HCT116 (cell line): ENCODE data around the gene GABRA6. TPM values are rescaled to one million over a fixed set of nuclear protein-coding genes. Genes with fewer than 3 reads are reported as not detected.

Experiments
- ATAC-seq: fragments of 200-7000 bp; cut with Tn5 transposase; 2 replicates; pipeline ENCODE4 v1.9.1; 2020; ENCODE audit warnings: mild to moderate bottlenecking, moderate library complexity
- BruUV-seq: library from RNA; stranded (reverse); fragments of 400-500 nt; replicated peaks from 2 replicates; lab custom pipeline; 2021; lab: Mats Ljungman, UMichigan
- CTCF ChIA-PET: fragments of 300-600 bp; sonication (Branson Sonifier 250); formaldehyde crosslinking; loops from one replicate; lab custom pipeline; 2021; ENCODE audit warnings: antibody characterized with exemption; lab: Charles Lee
- POLR2A ChIA-PET: fragments of 300-600, 350-600 bp; sonication (Branson Sonifier 250); formaldehyde crosslinking; loops from one replicate; lab custom pipeline; 2021; ENCODE audit warnings: antibody characterized with exemption; lab: Charles Lee
- RAD21 ChIA-PET, 2 experiments: fragments of 300-600 bp; sonication (Branson Sonifier 250); formaldehyde crosslinking; loops; one replicate each; lab custom pipeline; 2023; ENCODE audit warnings: low total read pairs in 2 of 2; ENCODE audit not compliant: uncharacterized antibody in 2 of 2, unreplicated experiment in 2 of 2, low non-redundant PET in 1 of 2; lab: Charles Lee
- DNase-seq: peaks from one replicate; pipeline ENCODE4 v3.0.0-alpha.2; 2010; ENCODE audit warnings: low read depth, low spot score
- H2AFZ ChIP-seq: fragments of 200-600 bp; shearing (Covaris generic), sonication (generic); 2 replicates; pipeline ENCODE4 v1.6.1; 2017; ENCODE audit warnings: low read depth, mixed run types, mixed read lengths, antibody characterized with exemption, low read length; ENCODE audit not compliant: poor library complexity, severe bottlenecking
- H3K27ac ChIP-seq: 2 replicates; pipeline ENCODE4 v1.5.1; 2012; ENCODE audit warnings: low read depth, low read length
- H3K27me3 ChIP-seq: fragments of 200-600 bp; sonication (generic); 2 replicates; pipeline ENCODE4 v1.6.1; 2016; ENCODE audit warnings: mixed run types, low read length, mixed read lengths; ENCODE audit not compliant: insufficient read depth
- H3K36me3 ChIP-seq, 2 experiments: fragments of 200-500 bp in 1 of 2; fragments of 200-600 bp in 1 of 2; sonication (Bioruptor generic) in 1 of 2; sonication (generic) in 1 of 2; 2 replicates each; pipeline versions ENCODE4 v1.5.1 to v1.6.1; 2014 to 2016; ENCODE audit warnings: low read length in 2 of 2, inconsistent platforms in 1 of 2, mixed read lengths in 1 of 2, mixed run types in 1 of 2; ENCODE audit not compliant: insufficient read depth in 2 of 2, control insufficient read depth in 1 of 2
- H3K4me1 ChIP-seq, 2 experiments: fragments of 200-600 bp in 1 of 2; sonication (generic) in 1 of 2; 2 replicates each; pipeline versions ENCODE4 v1.5.1 to v1.6.1; 2012 to 2017; ENCODE audit warnings: low read length in 2 of 2, inconsistent platforms in 1 of 2, mild to moderate bottlenecking in 1 of 2, mixed read lengths in 1 of 2, mixed run types in 1 of 2, moderate library complexity in 1 of 2; ENCODE audit not compliant: insufficient read depth in 2 of 2, control insufficient read depth in 1 of 2
- H3K4me2 ChIP-seq: fragments of 200-600 bp; sonication (generic); 2 replicates; pipeline ENCODE4 v1.6.1; 2017; ENCODE audit warnings: mixed run types, low read length, mixed read lengths
- H3K4me3 ChIP-seq, 2 experiments: fragments of 200-600 bp in 1 of 2; sonication (generic) in 1 of 2; replicated peaks in 1 of 2; 2 replicates each; pipeline ENCODE4 v1.5.1; 2011 to 2016; ENCODE audit warnings: low read length in 2 of 2, control low read depth in 1 of 2, low read depth in 1 of 2, mild to moderate bottlenecking in 1 of 2, mixed read lengths in 1 of 2, mixed run types in 1 of 2
- H3K79me2 ChIP-seq: fragments of 200-600 bp; sonication (generic); 2 replicates; pipeline ENCODE4 v1.6.1; 2017; ENCODE audit warnings: mild to moderate bottlenecking, mixed run types, low read length, moderate library complexity, mixed read lengths; ENCODE audit not compliant: insufficient read depth
- H3K9ac ChIP-seq: fragments of 200-600 bp; sonication (generic); 2 replicates; pipeline ENCODE4 v1.6.1; 2016; ENCODE audit warnings: low read length, mixed read lengths
- H3K9me2 ChIP-seq: fragments of 200-600 bp; sonication (generic), shearing (Covaris generic); 2 replicates; pipeline ENCODE4 v1.6.1; 2017; ENCODE audit warnings: mixed run types, mild to moderate bottlenecking, moderate library complexity; ENCODE audit not compliant: insufficient read depth
- H3K9me3 ChIP-seq, 2 experiments: fragments of 200-500 bp in 1 of 2; fragments of 200-600 bp in 1 of 2; sonication (Bioruptor generic) in 1 of 2; sonication (generic) in 1 of 2; 2 replicates each; pipeline ENCODE4 v1.6.1; 2014 to 2017; ENCODE audit warnings: low read length in 2 of 2, mixed read lengths in 2 of 2, inconsistent platforms in 1 of 2, low read depth in 1 of 2, mild to moderate bottlenecking in 1 of 2, mixed run types in 1 of 2, moderate library complexity in 1 of 2; ENCODE audit not compliant: control insufficient read depth in 1 of 2, insufficient read depth in 1 of 2
- H4K20me1 ChIP-seq: fragments of 200-600 bp; sonication (generic), shearing (Covaris generic); 2 replicates; pipeline ENCODE4 v1.6.1; 2017; ENCODE audit warnings: mixed run types, mild to moderate bottlenecking, moderate library complexity; ENCODE audit not compliant: insufficient read depth
- CBX3 ChIP-seq: IDR thresholded peaks from 2 replicates; pipeline ENCODE4 v1.6.1; 2012; ENCODE audit warnings: low read depth
- FOSL1 ChIP-seq: IDR thresholded peaks from 2 replicates; pipeline ENCODE4 v1.6.1; 2012; ENCODE audit warnings: low read depth
- POLR2A ChIP-seq: IDR thresholded peaks from 2 replicates; pipeline ENCODE4 v1.7.0; 2011; ENCODE audit warnings: borderline replicate concordance; ENCODE audit not compliant: insufficient read depth, insufficient read length; ENCODE audit errors: extremely low read depth
- SP1 ChIP-seq: IDR thresholded peaks from 2 replicates; pipeline ENCODE4 v1.6.1; 2012; ENCODE audit warnings: low read depth
- SRF ChIP-seq: IDR thresholded peaks from 2 replicates; pipeline ENCODE4 v1.6.1; 2012; ENCODE audit warnings: low read depth
- YY1 ChIP-seq: IDR thresholded peaks from 2 replicates; pipeline ENCODE4 v1.6.1; 2011; ENCODE audit warnings: low read length, low read depth, moderate library complexity, mild to moderate bottlenecking; ENCODE audit not compliant: insufficient replicate concordance; ENCODE audit errors: extremely low read depth
- ZFX ChIP-seq: fragments of 450-650 bp; IDR thresholded peaks from 2 replicates; pipeline ENCODE4 v1.6.1; 2017
- intact Hi-C: fragments of 100-400 bp; cut with micrococcal nuclease; formaldehyde crosslinking; loops from 2 replicates; pipeline ENCODE4 v1.10.0; 2022
- total RNA-seq: library from RNA; stranded (reverse); gene quantifications from one replicate; pipeline ENCODE4 v1.2.1, GENCODE V29; 2021; ENCODE audit not compliant: unreplicated experiment
- TF ChIP-seq, protein P1 (sequence below): IDR thresholded peaks from 2 replicates; pipeline ENCODE4 v1.6.1; 2012
- TF ChIP-seq, protein P2 (sequence below): IDR thresholded peaks from 2 replicates; pipeline ENCODE4 v1.6.1; 2012; ENCODE audit warnings: low read depth
- TF ChIP-seq, protein P3 (sequence below): IDR thresholded peaks from 2 replicates; pipeline ENCODE4 v1.6.1; 2011; ENCODE audit warnings: mild to moderate bottlenecking, low read length, moderate library complexity; ENCODE audit not compliant: insufficient replicate concordance; ENCODE audit errors: extremely low read depth
- TF ChIP-seq, protein P4 (sequence below), 3 experiments: fragments of 200-600 bp in 1 of 3; sonication (generic) in 1 of 3; IDR thresholded peaks in 2 of 3; conservative IDR thresholded peaks in 1 of 3; 2 replicates each; pipeline ENCODE4 v1.5.1; 2012 to 2017; ENCODE audit warnings: low read depth in 2 of 3, low read length in 2 of 3, antibody characterized with exemption in 1 of 3, borderline replicate concordance in 1 of 3, control low read depth in 1 of 3, mild to moderate bottlenecking in 1 of 3, mixed read lengths in 1 of 3, mixed run types in 1 of 3, moderate library complexity in 1 of 3; ENCODE audit not compliant: insufficient read depth in 1 of 3

Gene GABRA6
- total RNA-seq, 1 experiment from 2014 or later, result not detected

DNA sequence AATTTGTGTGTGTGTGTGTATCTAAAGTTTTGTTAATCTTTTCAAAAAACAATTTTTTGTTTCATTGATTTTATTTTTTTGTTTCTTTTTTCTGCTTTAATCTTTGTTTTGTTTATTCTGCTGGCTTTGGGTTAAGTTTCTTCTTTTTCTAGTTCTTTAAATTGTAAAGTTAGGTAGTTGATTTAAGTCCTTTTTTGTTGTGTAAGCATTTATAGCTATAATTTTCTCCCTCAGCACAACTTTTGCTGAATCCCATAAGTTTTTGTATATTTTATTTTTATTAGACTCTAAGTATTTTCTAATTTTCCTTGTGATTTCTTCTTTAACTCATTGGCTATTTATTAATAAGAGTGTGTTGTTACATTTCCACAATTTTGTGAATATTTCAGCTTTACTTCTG lies 34.9 kb downstream of the GABRA6 start:
- TF ChIP-seq ZFX (no peak), POLR2A (no peak), SP1 (no peak)
- Histone ChIP-seq H3K4me1 (no peaks in the 10 kb centered on the region), H3K9me2 (no peaks in the 10 kb centered on the region), H2AFZ (no peak overlapping the region), H3K4me2 (no peak overlapping the region), H3K9me3 (peaks cover 0 to 12% of the 10 kb centered on the region in 2 experiments; a peak in 2 of 4 replicates), H4K20me1 (no peaks in the 10 kb centered on the region), H3K27ac (no peak overlapping the region), H3K79me2 (no peaks in the 10 kb centered on the region), H3K27me3 (no peaks in the 10 kb centered on the region), H3K36me3 (no peaks in the 10 kb centered on the region), H3K4me3 (no peak overlapping the region), H3K9ac (no peak overlapping the region)
- no peak for ATAC-seq
- intact Hi-C loops, result no loop called here
- no peak for DNase-seq
- POLR2A ChIA-PET, result no interaction called here
- CTCF ChIA-PET, result no interaction called here
- no TSS peak for BruUV-seq
- RAD21 ChIA-PET, result no interaction called here

DNA sequence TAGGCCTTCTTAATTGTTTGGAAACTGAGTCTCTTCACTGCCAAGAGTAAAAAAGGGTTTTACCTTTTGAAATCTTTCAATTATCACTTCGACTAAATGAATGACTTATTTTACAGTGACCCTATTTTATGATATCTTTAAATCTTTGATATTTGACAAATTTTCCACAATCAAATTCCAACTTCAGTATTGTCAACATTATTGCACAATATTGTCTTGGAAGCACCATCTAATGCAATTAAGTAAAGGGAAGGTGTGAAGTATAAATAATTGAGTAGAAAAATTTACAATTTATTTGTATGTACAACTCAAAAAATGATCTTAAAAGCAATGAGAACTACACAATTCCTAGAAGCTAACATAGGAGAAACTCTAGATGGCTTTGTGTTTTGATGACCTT lies 49.2 kb downstream of the GABRA6 start:
- Histone ChIP-seq H3K27ac (no peak overlapping the region), H3K4me3 (no peak overlapping the region), H3K79me2 (no peaks in the 10 kb centered on the region), H3K27me3 (no peaks in the 10 kb centered on the region), H3K9me2 (no peaks in the 10 kb centered on the region), H3K9ac (no peak overlapping the region), H3K4me1 (no peaks in the 10 kb centered on the region), H3K9me3 (peaks cover 0 to 3% of the 10 kb centered on the region in 2 experiments; a peak in 2 of 4 replicates), H2AFZ (no peak overlapping the region), H4K20me1 (no peaks in the 10 kb centered on the region), H3K36me3 (no peaks in the 10 kb centered on the region), H3K4me2 (no peak overlapping the region)
- no peak for DNase-seq
- POLR2A ChIA-PET, result no interaction called here
- ATAC-seq, result no peak
- intact Hi-C loops, result no loop called here
- no TSS peak for BruUV-seq
- no peak for TF ChIP-seq SRF
- TF ChIP-seq FOSL1, result no peak
- TF ChIP-seq CBX3, result no peak
- TF ChIP-seq, protein P1, sequence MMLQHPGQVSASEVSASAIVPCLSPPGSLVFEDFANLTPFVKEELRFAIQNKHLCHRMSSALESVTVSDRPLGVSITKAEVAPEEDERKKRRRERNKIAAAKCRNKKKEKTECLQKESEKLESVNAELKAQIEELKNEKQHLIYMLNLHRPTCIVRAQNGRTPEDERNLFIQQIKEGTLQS, result no peak
- no peak for TF ChIP-seq YY1
- TF ChIP-seq, protein P2, sequence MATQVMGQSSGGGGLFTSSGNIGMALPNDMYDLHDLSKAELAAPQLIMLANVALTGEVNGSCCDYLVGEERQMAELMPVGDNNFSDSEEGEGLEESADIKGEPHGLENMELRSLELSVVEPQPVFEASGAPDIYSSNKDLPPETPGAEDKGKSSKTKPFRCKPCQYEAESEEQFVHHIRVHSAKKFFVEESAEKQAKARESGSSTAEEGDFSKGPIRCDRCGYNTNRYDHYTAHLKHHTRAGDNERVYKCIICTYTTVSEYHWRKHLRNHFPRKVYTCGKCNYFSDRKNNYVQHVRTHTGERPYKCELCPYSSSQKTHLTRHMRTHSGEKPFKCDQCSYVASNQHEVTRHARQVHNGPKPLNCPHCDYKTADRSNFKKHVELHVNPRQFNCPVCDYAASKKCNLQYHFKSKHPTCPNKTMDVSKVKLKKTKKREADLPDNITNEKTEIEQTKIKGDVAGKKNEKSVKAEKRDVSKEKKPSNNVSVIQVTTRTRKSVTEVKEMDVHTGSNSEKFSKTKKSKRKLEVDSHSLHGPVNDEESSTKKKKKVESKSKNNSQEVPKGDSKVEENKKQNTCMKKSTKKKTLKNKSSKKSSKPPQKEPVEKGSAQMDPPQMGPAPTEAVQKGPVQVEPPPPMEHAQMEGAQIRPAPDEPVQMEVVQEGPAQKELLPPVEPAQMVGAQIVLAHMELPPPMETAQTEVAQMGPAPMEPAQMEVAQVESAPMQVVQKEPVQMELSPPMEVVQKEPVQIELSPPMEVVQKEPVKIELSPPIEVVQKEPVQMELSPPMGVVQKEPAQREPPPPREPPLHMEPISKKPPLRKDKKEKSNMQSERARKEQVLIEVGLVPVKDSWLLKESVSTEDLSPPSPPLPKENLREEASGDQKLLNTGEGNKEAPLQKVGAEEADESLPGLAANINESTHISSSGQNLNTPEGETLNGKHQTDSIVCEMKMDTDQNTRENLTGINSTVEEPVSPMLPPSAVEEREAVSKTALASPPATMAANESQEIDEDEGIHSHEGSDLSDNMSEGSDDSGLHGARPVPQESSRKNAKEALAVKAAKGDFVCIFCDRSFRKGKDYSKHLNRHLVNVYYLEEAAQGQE, result no peak
- no peak for TF ChIP-seq ZFX
- TF ChIP-seq, protein P3, sequence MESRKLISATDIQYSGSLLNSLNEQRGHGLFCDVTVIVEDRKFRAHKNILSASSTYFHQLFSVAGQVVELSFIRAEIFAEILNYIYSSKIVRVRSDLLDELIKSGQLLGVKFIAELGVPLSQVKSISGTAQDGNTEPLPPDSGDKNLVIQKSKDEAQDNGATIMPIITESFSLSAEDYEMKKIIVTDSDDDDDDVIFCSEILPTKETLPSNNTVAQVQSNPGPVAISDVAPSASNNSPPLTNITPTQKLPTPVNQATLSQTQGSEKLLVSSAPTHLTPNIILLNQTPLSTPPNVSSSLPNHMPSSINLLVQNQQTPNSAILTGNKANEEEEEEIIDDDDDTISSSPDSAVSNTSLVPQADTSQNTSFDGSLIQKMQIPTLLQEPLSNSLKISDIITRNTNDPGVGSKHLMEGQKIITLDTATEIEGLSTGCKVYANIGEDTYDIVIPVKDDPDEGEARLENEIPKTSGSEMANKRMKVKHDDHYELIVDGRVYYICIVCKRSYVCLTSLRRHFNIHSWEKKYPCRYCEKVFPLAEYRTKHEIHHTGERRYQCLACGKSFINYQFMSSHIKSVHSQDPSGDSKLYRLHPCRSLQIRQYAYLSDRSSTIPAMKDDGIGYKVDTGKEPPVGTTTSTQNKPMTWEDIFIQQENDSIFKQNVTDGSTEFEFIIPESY, result no peak
- TF ChIP-seq, protein P4, sequence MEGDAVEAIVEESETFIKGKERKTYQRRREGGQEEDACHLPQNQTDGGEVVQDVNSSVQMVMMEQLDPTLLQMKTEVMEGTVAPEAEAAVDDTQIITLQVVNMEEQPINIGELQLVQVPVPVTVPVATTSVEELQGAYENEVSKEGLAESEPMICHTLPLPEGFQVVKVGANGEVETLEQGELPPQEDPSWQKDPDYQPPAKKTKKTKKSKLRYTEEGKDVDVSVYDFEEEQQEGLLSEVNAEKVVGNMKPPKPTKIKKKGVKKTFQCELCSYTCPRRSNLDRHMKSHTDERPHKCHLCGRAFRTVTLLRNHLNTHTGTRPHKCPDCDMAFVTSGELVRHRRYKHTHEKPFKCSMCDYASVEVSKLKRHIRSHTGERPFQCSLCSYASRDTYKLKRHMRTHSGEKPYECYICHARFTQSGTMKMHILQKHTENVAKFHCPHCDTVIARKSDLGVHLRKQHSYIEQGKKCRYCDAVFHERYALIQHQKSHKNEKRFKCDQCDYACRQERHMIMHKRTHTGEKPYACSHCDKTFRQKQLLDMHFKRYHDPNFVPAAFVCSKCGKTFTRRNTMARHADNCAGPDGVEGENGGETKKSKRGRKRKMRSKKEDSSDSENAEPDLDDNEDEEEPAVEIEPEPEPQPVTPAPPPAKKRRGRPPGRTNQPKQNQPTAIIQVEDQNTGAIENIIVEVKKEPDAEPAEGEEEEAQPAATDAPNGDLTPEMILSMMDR (IDR thresholded peaks at IDR 0.05 in 2 of 3, conservative IDR thresholded peaks at IDR 0.05 in 1 of 3; ENCODE audit: borderline replicate concordance in 1 of 3, insufficient read depth in 1 of 3, low read depth in 2 of 3, low read length in 2 of 3), result no peak
- CTCF ChIA-PET, result no interaction called here
- RAD21 ChIA-PET, result no interaction called here
